Measurements from ENCODE around the gene WDR12. TPM values are rescaled to one million over a fixed set of nuclear protein-coding genes. Genes with fewer than 3 reads are reported as not detected.
"Not testable (repeated sequence)": the region's sequence is repeated elsewhere in the genome, so short reads cannot be mapped to it uniquely, and the experiment has no call there.

Gene WDR12
- total and polyA plus RNA-seq, 9 donors = 7.7 to 45.2 (median 29.2) TPM

- TF ChIP-seq POLR2A (IDR thresholded peaks at IDR 0.05) = no peak
- no peak for TF ChIP-seq EP300 (IDR thresholded peaks at IDR 0.05)
- TF ChIP-seq CTCF (IDR thresholded peaks at IDR 0.05) = no peak
- H3K27ac ChIP-seq = no peak overlapping the region
- no peaks in the 10 kb centered on the region for H3K4me1 ChIP-seq (ENCODE audit: insufficient read depth)
- no peaks in the 10 kb centered on the region for H3K9me3 ChIP-seq
- H3K36me3 ChIP-seq = no peaks in the 10 kb centered on the region
- H3K4me3 ChIP-seq = no peak overlapping the region
- WGBS, 3 donors = 87 to 90% (median 90%) methylated on average over 6 of the region's 6 CpGs
- no peaks in the 10 kb centered on the region for H3K27me3 ChIP-seq
- intact Hi-C loops (cut with DNase I) = no loop called here
- DNase-seq = no peak
Measured at GRCh38 chr2:202909394-202910192, 1.9 kb downstream of the WDR12 start.

- WGBS, 3 donors = 69 to 81% (median 71%) methylated on average over 5 of the region's 5 CpGs
- Histone ChIP-seq H3K27me3 (no peaks in the 10 kb centered on the region), H3K27ac (no peak overlapping the region), H3K4me1 (ENCODE audit: insufficient read depth) (no peaks in the 10 kb centered on the region), H3K9me3 (no peaks in the 10 kb centered on the region), H3K4me3 (no peak overlapping the region), H3K36me3 (no peaks in the 10 kb centered on the region)
- TF ChIP-seq EP300 (IDR thresholded peaks at IDR 0.05) (no peak), POLR2A (IDR thresholded peaks at IDR 0.05) (no peak), CTCF (IDR thresholded peaks at IDR 0.05) (no peak)
- intact Hi-C loops (cut with DNase I) = no loop called here
- DNase-seq = no peak
Measured at GRCh38 chr2:202908186-202908585, 3.3 kb downstream of the WDR12 start.

GRCh38 chr2:202905507-202905906, 6.0 kb downstream of the WDR12 start:
- H3K36me3 ChIP-seq; H3K4me1 ChIP-seq (ENCODE audit: insufficient read depth); H3K27me3 ChIP-seq; H3K9me3 ChIP-seq; H3K27ac ChIP-seq; DNase-seq; intact Hi-C loops (cut with DNase I); H3K4me3 ChIP-seq: not testable (repeated sequence)

GRCh38 chr2:202885190-202885589, 26.3 kb downstream of the WDR12 start:
- Histone ChIP-seq H3K27me3 (no peaks in the 10 kb centered on the region), H3K36me3 (no peaks in the 10 kb centered on the region), H3K4me1 (ENCODE audit: insufficient read depth) (peaks cover 5% of the 10 kb centered on the region), H3K9me3 (no peaks in the 10 kb centered on the region), H3K27ac (no peak overlapping the region), H3K4me3 (no peak overlapping the region)
- intact Hi-C loops (cut with DNase I) = no loop called here
- DNase-seq = no peak
- 34 to 57% (median 45%) methylated on average over 7 of the region's 7 CpGs for WGBS, 3 donors
- TF ChIP-seq EP300 (IDR thresholded peaks at IDR 0.05) = no peak
- TF ChIP-seq CTCF (IDR thresholded peaks at IDR 0.05) = no peak
- no peak for TF ChIP-seq POLR2A (IDR thresholded peaks at IDR 0.05)

GRCh38 chr2:202883987-202884675, 27.3 kb downstream of the WDR12 start:
- H3K27ac ChIP-seq = no peak overlapping the region
- no peak for TF ChIP-seq CTCF (IDR thresholded peaks at IDR 0.05)
- no peak for TF ChIP-seq POLR2A (IDR thresholded peaks at IDR 0.05)
- no peak for TF ChIP-seq EP300 (IDR thresholded peaks at IDR 0.05)
- no peak for DNase-seq
- no peaks in the 10 kb centered on the region for H3K9me3 ChIP-seq
- H3K4me1 ChIP-seq (ENCODE audit: insufficient read depth) = peaks cover 5% of the 10 kb centered on the region
- H3K27me3 ChIP-seq = no peaks in the 10 kb centered on the region
- intact Hi-C loops (cut with DNase I) = no loop called here
- no peak overlapping the region for H3K4me3 ChIP-seq
- no peaks in the 10 kb centered on the region for H3K36me3 ChIP-seq
- WGBS, 3 donors = 69 to 75% (median 72%) methylated on average over 5 of the region's 5 CpGs

Measured in ovary (tissue), 9 donors.